IMR-90 (cell line): Measurements from ENCODE around the gene RALGAPA2. TPM values are rescaled to one million over a fixed set of nuclear protein-coding genes. Genes with fewer than 3 reads are reported as not detected.

Experiments used
- ATAC-seq: fragments of 200-7000 bp; cut with Tn5 transposase; 2 replicates; pipeline ENCODE4 v1.9.1; 2020; ENCODE audit warnings: low read depth, mild to moderate bottlenecking, moderate library complexity
- BruUV-seq: library from RNA; stranded (reverse); fragments of 400-500 nt; replicated peaks from 2 replicates; lab custom pipeline; 2021; lab: Mats Ljungman, UMichigan
- CTCF ChIA-PET: fragments of 300-600 bp; formaldehyde crosslinking; extraction: SDS; loops from one replicate; lab custom pipeline; 2021; ENCODE audit warnings: antibody characterized with exemption; lab: Yijun Ruan, JAX
- POLR2A ChIA-PET: fragments of 300-600 bp; sonication (Branson Sonifier 250); formaldehyde crosslinking; loops from one replicate; lab custom pipeline; 2022; ENCODE audit warnings: antibody characterized with exemption; ENCODE audit not compliant: unreplicated experiment; lab: Charles Lee
- DNase-seq: peaks from one replicate; pipeline ENCODE4 v3.0.0; 2013
- H2AFZ ChIP-seq: replicated peaks from 2 replicates; pipeline ENCODE3; 2013; ENCODE audit warnings: low read length, mild to moderate bottlenecking; ENCODE audit not compliant: poor library complexity
- H2AK5ac ChIP-seq: 2 replicates; pipeline ENCODE4 v1.6.1; 2013; ENCODE audit warnings: low read depth, low read length, inconsistent platforms
- H2AK9ac ChIP-seq: replicated peaks from 2 replicates; pipeline ENCODE3; 2013; ENCODE audit warnings: mild to moderate bottlenecking, low read depth, low read length, moderate library complexity; ENCODE audit not compliant: poor library complexity
- H2BK120ac ChIP-seq: 2 replicates; pipeline ENCODE4 v1.6.1; 2013; ENCODE audit warnings: low read depth, low read length, inconsistent platforms
- H2BK15ac ChIP-seq: 3 replicates; pipeline ENCODE4 v1.6.1; 2013; ENCODE audit warnings: low read depth, low read length, inconsistent platforms
- H2BK20ac ChIP-seq: 2 replicates; pipeline ENCODE4 v1.6.1; 2013; ENCODE audit warnings: low read depth, mild to moderate bottlenecking, inconsistent platforms, low read length, moderate library complexity
- H2BK5ac ChIP-seq: 2 replicates; pipeline ENCODE4 v1.6.1; 2013; ENCODE audit warnings: mild to moderate bottlenecking, low read depth, low read length, inconsistent platforms; ENCODE audit not compliant: poor library complexity, severe bottlenecking
- H3K14ac ChIP-seq: replicated peaks from 2 replicates; pipeline ENCODE4 v1.6.1; 2013; ENCODE audit warnings: low read depth, low read length, inconsistent platforms
- H3K18ac ChIP-seq: 2 replicates; pipeline ENCODE4 v1.6.1; 2013; ENCODE audit warnings: low read depth, low read length, control low read depth
- H3K23ac ChIP-seq: 2 replicates; pipeline ENCODE4 v1.6.1; 2013; ENCODE audit warnings: low read depth, low read length, inconsistent platforms
- H3K27ac ChIP-seq: 2 replicates; pipeline ENCODE4 v1.5.1; 2013; ENCODE audit warnings: mild to moderate bottlenecking, control low read depth, low read length; ENCODE audit not compliant: insufficient read depth
- H3K27me3 ChIP-seq: 2 replicates; pipeline ENCODE4 v1.6.1; 2013; ENCODE audit warnings: low read length; ENCODE audit not compliant: control insufficient read depth, insufficient read depth
- H3K36me3 ChIP-seq: 2 replicates; pipeline ENCODE4 v1.6.1; 2013; ENCODE audit warnings: low read length, mixed read lengths; ENCODE audit not compliant: control insufficient read depth, insufficient read depth
- H3K4ac ChIP-seq: 2 replicates; pipeline ENCODE4 v1.6.1; 2013; ENCODE audit warnings: low read depth, low read length, inconsistent platforms
- H3K4me1 ChIP-seq: 2 replicates; pipeline ENCODE4 v1.6.1; 2013; ENCODE audit warnings: low read length, mixed read lengths; ENCODE audit not compliant: control insufficient read depth, insufficient read depth
- H3K4me2 ChIP-seq: 2 replicates; pipeline ENCODE4 v1.6.1; 2013; ENCODE audit warnings: low read depth, mild to moderate bottlenecking, control low read depth, low read length, moderate library complexity
- H3K4me3 ChIP-seq: 2 replicates; pipeline ENCODE4 v1.5.1; 2013; ENCODE audit warnings: low read depth, mild to moderate bottlenecking, control low read depth, low read length, moderate library complexity; ENCODE audit not compliant: insufficient read depth
- H3K56ac ChIP-seq: 2 replicates; pipeline ENCODE4 v1.6.1; 2013; ENCODE audit warnings: low read length, inconsistent platforms; ENCODE audit not compliant: insufficient read depth; ENCODE audit errors: extremely low read depth
- H3K79me1 ChIP-seq, 2 experiments: 2 replicates each; pipeline ENCODE4 v1.6.1; 2013; ENCODE audit warnings: low read length in 2 of 2, inconsistent platforms in 1 of 2, low read depth in 1 of 2
- H3K9ac ChIP-seq: 2 replicates; pipeline ENCODE4 v1.6.1; 2013; ENCODE audit warnings: low read depth, low read length, control low read depth
- H3K9me1 ChIP-seq: 2 replicates; pipeline ENCODE4 v1.6.1; 2013; ENCODE audit warnings: low read length, inconsistent platforms; ENCODE audit not compliant: insufficient read depth
- H3K9me3 ChIP-seq: 2 replicates; pipeline ENCODE4 v1.6.1; 2013; ENCODE audit warnings: low read length; ENCODE audit not compliant: control insufficient read depth, insufficient read depth
- H4K20me1 ChIP-seq: 2 replicates; pipeline ENCODE4 v1.6.1; 2013; ENCODE audit warnings: low read length, inconsistent platforms; ENCODE audit not compliant: insufficient read depth
- H4K5ac ChIP-seq: 2 replicates; pipeline ENCODE4 v1.6.1; 2013; ENCODE audit warnings: mild to moderate bottlenecking, low read depth, low read length, control low read depth
- H4K8ac ChIP-seq, 2 experiments: 2 replicates each; pipeline ENCODE4 v1.6.1; 2013; ENCODE audit warnings: low read depth in 2 of 2, low read length in 2 of 2, control low read depth in 1 of 2, inconsistent platforms in 1 of 2
- H4K91ac ChIP-seq: 2 replicates; pipeline ENCODE4 v1.6.1; 2013; ENCODE audit warnings: low read depth, low read length, inconsistent platforms; ENCODE audit not compliant: insufficient read depth
- BHLHE40 ChIP-seq: fragments of 150-350 bp; IDR thresholded peaks from 2 replicates; pipeline ENCODE4 v1.6.1; 2016; ENCODE audit warnings: mild to moderate bottlenecking, low read depth, low read length
- CEBPB ChIP-seq: IDR thresholded peaks from 2 replicates; pipeline ENCODE4 v1.6.1; 2012; ENCODE audit warnings: low read depth, low read length, improper control_type of control experiment
- ELK1 ChIP-seq: fragments of 150-350 bp; IDR thresholded peaks from 2 replicates; pipeline ENCODE4 v1.6.1; 2016; ENCODE audit warnings: low read depth, mild to moderate bottlenecking, low read length, moderate library complexity, borderline replicate concordance
- FOS ChIP-seq: fragments of 150-350 bp; IDR thresholded peaks from 2 replicates; pipeline ENCODE4 v1.6.1; 2016; ENCODE audit warnings: low read depth, low read length
- MXI1 ChIP-seq: IDR thresholded peaks from 2 replicates; pipeline ENCODE4 v1.6.1; 2012; ENCODE audit warnings: low read depth, mild to moderate bottlenecking, low read length, moderate library complexity, borderline replicate concordance
- POLR2A ChIP-seq: IDR thresholded peaks from 2 replicates; pipeline ENCODE4 v1.6.1; 2012; ENCODE audit warnings: mild to moderate bottlenecking, low read depth, low read length
- RAD21 ChIP-seq: IDR thresholded peaks from 2 replicates; pipeline ENCODE4 v1.6.1; 2012; ENCODE audit warnings: low read length, improper control_type of control experiment
- RFX5 ChIP-seq: IDR thresholded peaks from 2 replicates; pipeline ENCODE4 v1.8.0; 2012; ENCODE audit warnings: low read depth, mild to moderate bottlenecking, low read length, moderate library complexity
- USF2 ChIP-seq: fragments of 150-350 bp; IDR thresholded peaks from 2 replicates; pipeline ENCODE4 v1.6.1; 2017; ENCODE audit warnings: mild to moderate bottlenecking, antibody characterized with exemption, low read length, low read depth
- dilution Hi-C: fragments of 300-500 bp; cut with HindIII; formaldehyde crosslinking; loops from one replicate; pipeline ENCODE4 v1.14.3; 2018; ENCODE audit warnings: low sequenced_read_pairs; ENCODE audit not compliant: unreplicated experiment
- in situ Hi-C: fragments of 300-500 bp; cut with MboI; formaldehyde crosslinking; loops from 3 replicates; pipeline ENCODE4 v1.14.3; 2019; ENCODE audit warnings: low sequenced_read_pairs, inconsistent platforms, mixed read lengths
- intact Hi-C: fragments of 100-400 bp; cut with micrococcal nuclease; formaldehyde crosslinking; loops from 2 replicates; pipeline ENCODE4 v1.10.0; 2022
- polyA plus RNA-seq, 3 experiments: library from polyadenylated mRNA; depleted of rRNA; stranded (reverse); fragments of >200 nt; gene quantifications; 2 replicates each; pipeline ENCODE4 v1.2.3, GENCODE V29; 2012; ENCODE audit warnings: low replicate concordance in 1 of 3
- total RNA-seq: library from RNA; depleted of rRNA; stranded (reverse); fragments of >200 nt; gene quantifications from 2 replicates; pipeline ENCODE4 v1.2.3, GENCODE V29; 2012

RALGAPA2 gene
- total and polyA plus RNA-seq, 2 of the 4 experiments (the other 2 are of a cell fraction): 1.3 to 3.9 TPM

GRCh38 chr20:20658123-20658522, 54.3 kb downstream of the RALGAPA2 start:
- Histone ChIP-seq H3K36me3 (no peaks in the 10 kb centered on the region), H4K91ac (no peak overlapping the region), H2BK15ac (no peak overlapping the region), H4K8ac (no peak overlapping the region), H3K9me3 (no peaks in the 10 kb centered on the region), H3K4me2 (no peak overlapping the region), H2AFZ (no peak overlapping the region), H3K18ac (no peak overlapping the region), H3K56ac (no peak overlapping the region), H3K23ac (no peak overlapping the region), H4K20me1 (no peaks in the 10 kb centered on the region), H3K4ac (no peak overlapping the region), H3K9me1 (no peaks in the 10 kb centered on the region; the same call in 1 of the 2 replicates), H4K5ac (no peak overlapping the region), H3K79me1 (no peaks in the 10 kb centered on the region), H2AK9ac (no peak overlapping the region), H2BK20ac (no peak overlapping the region), H3K4me3 (no peak overlapping the region), H3K14ac (no peak overlapping the region), H3K27ac (no peak overlapping the region), H3K9ac (no peak overlapping the region), H2BK5ac (no peak overlapping the region), H3K4me1 (no peaks in the 10 kb centered on the region), H2BK120ac (no peak overlapping the region), H2AK5ac (no peak overlapping the region), H3K27me3 (no peaks in the 10 kb centered on the region)
- ChIA-PET CTCF (no interaction called here), POLR2A (no interaction called here)
- DNase-seq (no peak), ATAC-seq (no peak)
- BruUV-seq: no TSS peak
- TF ChIP-seq FOS (no peak), BHLHE40 (no peak), USF2 (no peak), CEBPB (no peak), ELK1 (no peak), RAD21 (no peak), POLR2A (no peak), MXI1 (no peak), RFX5 (no peak)
- dilution Hi-C loops: no loop called here
- in situ Hi-C loops: no loop called here
- intact Hi-C loops: no loop called here
